HG03108 (cell line): ENCODE data around the gene ESRRA.

Source experiments
- ATAC-seq: cut with Tn5 transposase; IDR thresholded peaks from one replicate; pipeline ENCODE4 v1.9.1; 2021; ENCODE audit warnings: moderate library complexity; ENCODE audit not compliant: unreplicated experiment

ESRRA gene

DNA sequence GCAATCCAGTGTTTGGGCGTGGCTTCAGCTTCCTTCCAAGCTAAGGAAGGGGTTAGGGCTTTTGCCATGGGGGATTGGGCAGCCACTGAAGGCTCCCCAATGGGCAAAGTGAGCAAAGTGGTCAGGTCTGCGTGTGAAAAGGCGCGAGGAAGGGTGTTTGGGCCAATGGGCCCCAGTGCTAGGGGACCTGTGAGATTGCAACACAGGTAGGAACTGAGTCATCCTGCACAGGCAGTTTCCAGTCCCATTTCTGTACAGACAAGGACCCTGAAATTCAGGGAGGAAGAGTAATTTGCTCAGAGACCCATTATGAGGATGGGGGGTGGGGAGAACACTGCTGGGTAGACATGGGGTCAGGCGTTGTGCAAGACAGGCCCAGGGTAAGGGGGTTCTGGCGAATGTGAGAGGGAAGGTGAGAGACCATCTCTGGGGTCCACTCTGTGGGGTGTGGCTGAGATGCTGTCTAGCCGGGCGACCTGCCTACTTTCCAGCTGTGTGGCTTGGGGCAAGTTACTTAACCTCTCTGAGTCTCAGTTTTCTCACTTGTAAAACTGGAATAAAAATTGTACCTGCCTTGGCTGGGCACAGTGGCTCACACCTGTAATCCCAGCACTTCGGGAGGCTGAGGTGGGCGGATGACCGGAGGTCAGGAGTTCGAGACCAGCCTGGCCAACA, 42.0 kb downstream of the ESRRA start:
- no peak for ATAC-seq

DNA sequence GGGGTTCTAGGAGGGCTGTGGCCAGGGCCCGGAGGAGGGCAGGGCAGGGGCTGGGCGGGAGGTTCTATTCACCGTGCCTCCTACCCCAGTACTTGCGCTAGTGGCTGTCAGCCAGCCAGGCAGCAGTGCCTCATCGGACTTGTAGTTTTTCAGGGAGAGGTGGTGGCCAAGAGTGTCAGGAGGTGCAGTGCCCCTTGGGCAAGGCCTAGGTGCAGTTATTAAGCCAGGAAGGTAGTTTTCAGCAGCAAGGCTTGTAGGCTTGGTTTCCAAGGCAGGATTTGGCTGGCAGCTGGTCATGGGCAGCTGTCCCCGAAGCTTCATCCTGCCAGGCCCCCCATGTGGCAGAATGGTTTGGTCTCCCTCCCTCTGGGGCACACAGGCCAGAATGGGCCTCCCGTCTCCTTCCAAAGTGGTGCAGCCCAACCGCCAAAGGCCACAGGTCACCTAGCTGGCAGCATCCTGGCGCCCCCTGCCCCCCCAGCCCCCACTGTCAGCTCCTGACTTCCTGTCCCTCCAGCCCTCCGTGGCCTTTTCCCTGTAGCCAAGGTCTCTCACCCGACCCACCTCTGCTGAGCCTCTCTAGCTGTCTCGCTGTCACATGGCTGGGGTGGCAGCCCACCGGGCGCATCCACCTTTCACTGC, 43.2 kb downstream of the ESRRA start:
- ATAC-seq: no peak

DNA sequence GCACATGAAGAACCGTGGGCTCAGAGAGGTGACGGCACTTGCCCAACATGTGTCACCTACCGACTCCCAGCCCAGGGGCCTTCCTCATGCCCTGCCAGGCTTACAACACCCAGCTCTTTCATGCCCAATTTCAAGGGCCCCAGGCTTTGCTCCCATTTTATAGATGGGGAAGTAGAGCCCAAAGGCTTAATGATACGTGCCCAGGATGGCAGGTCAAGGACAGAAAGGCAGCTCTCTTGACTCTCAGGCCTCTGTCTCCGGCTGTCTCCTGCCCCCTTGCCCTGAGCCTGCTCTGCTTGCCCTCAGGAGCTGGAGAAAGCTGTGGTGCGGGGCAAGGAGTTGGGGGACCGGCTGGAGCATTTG, 43.7 kb downstream of the ESRRA start:
- no peak for ATAC-seq

DNA sequence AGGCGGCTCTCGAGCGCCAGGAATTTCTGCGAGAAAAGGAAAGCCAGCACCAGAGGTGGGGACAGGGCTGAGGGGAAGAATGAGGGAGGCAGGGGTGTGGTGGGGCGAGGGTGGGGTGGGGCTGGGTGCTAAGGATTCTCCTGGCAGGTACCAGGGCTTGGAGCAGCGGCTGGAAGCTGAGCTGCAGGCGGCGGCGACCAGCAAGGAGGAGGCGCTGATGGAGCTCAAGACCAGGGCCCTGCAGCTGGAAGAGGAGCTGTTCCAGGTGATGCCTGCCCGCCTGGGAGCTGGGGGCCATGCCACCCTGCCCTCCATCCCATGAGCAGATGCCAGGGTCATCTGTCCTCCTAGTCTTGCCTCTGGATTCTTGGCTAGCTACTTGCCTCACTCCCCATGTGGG, 44.1 kb downstream of the ESRRA start:
- no peak for ATAC-seq

DNA sequence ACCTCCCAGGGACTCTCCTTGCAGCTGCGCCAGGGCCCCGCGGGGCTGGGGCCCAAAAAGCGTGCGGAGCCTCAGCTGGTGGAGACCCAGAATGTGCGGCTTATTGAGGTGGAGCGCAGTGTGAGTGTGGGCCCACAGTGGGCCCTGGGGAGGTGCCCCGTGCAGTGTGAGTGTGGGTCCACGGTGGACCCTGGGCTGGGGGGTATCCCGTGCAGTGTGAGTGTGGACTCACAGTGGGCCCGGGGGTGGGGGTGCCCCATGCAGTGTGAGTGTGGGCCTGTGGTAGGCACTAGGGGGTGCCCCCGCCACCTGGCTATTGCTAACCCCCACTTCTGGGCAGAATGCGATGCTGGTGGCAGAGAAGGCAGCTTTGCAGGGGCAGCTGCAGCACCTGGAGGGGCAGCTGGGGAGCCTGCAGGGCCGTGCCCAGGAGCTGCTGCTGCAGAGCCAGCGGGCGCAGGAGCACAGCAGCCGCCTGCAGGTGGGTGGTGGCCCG, 45.9 kb downstream of the ESRRA start:
- no peak for ATAC-seq

- ATAC-seq: no peak
These were observed 47.0 kb downstream of the ESRRA start for GRCh38 chr11:64352099-64352994.

- no peak for ATAC-seq
These were observed 47.8 kb downstream of the ESRRA start for GRCh38 chr11:64352995-64353714.

GRCh38 chr11:64353715-64354506, 48.6 kb downstream of the ESRRA start:
- ATAC-seq: no peak

DNA sequence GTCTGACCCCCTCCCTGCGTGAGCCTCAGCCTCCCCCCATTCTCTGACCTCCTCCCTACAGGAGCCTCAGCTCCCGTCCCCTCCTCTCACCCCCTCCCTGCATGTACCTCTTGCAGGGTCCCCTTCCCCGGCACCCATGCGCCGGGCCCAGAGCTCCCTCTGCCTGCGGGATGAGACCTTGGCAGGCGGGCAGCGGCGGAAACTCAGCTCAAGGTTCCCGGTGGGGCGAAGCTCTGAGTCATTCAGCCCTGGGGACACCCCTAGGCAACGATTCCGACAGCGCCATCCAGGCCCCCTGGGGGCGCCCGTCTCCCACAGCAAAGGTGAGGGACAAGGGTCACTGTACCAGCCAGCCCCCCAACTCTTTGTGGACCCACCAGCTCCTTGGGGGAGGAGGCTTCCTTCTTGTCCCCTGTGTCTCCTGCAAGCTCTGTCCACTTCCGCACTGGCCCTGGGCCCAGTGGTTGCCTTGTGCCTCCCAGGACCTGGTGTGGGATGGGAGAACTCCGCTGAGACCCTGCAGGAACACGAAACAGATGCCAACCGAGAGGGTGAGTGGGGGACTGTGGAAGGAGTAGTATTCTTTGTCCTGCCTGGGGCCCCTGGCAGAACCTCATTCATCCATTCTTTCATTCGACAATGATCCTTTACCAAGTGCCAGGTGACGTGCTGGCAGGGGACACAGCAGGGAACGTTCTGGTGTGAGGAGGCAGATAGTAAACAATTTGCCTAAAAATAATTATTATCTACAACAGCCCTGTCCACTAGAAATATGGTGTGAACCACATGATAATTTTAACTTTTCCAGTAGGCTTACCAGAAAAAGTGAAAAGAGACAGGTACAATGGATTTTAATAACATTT, 50.0 kb downstream of the ESRRA start:
- peak; percentile 42 for ATAC-seq

GRCh38 chr11:64356498-64357411, 51.4 kb downstream of the ESRRA start:
- ATAC-seq: no peak

DNA sequence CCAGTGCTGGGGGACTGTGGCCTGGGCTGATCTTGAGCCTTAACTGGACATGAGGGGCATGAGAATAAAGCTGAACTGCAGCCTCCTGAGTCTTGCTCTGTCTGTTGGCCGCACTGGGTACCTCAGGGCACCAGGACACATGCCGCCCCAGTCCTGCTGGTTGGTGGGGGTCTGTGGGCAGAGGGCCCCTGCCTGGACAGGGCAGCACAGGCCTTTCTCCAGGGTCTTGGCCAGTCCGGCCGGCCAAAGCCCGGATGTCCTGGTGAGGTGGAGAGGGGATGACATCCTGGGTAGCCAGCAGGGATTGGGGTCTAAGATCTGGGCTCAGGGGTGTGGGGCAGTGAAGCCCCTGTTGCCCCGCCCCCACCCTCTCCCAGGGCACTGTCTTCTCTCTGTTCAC, 52.1 kb downstream of the ESRRA start:
- no peak for ATAC-seq

- ATAC-seq: no peak
These were observed 52.7 kb downstream of the ESRRA start for GRCh38 chr11:64357904-64358535.

DNA sequence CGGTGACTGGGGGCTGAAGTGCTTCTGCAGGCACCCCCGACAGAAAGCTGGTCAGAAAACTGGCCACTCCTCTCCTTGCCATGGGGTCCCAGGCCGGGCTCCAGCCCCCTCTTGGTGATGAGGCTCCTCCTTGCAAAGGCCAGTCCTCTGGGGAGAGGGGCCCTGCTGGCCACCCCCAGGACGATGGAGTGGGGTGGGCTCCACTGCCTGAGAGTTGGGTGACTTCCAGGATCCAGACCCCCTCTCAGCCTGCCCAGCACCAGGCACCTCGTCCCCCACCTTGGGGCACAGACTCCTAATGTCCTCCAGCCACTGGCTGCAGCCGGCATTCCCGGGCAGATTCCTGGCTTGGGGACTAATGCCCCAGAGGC, 53.2 kb downstream of the ESRRA start:
- ATAC-seq: no peak

DNA sequence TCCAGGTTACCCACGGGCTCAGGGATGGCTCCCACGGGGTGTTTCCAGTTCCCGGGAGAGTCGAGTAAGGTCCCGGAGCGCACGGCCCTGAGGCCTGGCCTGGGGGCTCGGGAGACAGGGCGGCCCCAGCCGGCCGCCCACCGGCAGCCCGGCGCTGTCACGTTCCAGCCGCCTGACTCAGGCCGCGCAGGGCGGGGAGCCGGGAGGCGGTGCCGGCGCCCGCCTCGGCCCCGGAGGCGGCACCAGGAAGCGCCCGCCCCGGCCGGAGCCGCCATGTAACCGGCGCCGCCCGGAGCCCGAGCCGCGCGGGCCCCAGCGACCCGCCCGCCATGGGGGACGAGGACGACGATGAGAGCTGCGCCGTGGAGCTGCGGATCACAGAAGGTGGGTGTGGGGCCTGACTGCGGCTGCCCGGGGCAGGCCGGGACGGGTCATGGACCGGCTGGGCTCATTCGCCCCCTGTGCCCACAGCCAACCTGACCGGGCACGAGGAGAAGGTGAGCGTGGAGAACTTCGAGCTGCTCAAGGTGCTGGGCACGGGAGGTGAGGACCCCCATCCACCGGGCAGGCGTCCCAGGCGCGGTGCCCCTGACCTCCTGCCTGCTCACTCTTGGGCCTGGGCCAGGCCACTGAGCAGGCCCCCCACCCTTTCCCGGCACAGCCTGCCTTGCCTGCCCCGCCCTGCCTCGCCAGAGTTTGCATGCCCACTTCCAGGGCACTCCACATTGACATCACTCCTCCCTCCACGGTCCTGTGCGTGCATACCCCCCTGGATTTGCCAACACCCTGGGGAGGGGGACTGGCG, 53.8 kb downstream of the ESRRA start, which contains the start of gene RPS6KA4:
TSS of gene RPS6KA4 (plus strand) at position 256 of the 805 bp plus-strand sequence. CDS start at position 330, 74 bp downstream.
- peak; percentile 52 for ATAC-seq

GRCh38 chr11:64359712-64360445, 54.6 kb downstream of the ESRRA start:
- no peak for ATAC-seq

GRCh38 chr11:64360448-64360921, 55.2 kb downstream of the ESRRA start:
- ATAC-seq: no peak
